NCI-H2196 (cell line): ENCODE data around the gene GIMAP8.
"Not testable (repeated sequence)": the region's sequence is repeated elsewhere in the genome, so short reads cannot be mapped to it uniquely, and the experiment has no call there.

Source experiments
- DNase-seq: peaks from one replicate; lab custom pipeline; 2025; ENCODE audit not compliant: unreplicated experiment; lab: John Stamatoyannopoulos, UW

Gene GIMAP8

DNA sequence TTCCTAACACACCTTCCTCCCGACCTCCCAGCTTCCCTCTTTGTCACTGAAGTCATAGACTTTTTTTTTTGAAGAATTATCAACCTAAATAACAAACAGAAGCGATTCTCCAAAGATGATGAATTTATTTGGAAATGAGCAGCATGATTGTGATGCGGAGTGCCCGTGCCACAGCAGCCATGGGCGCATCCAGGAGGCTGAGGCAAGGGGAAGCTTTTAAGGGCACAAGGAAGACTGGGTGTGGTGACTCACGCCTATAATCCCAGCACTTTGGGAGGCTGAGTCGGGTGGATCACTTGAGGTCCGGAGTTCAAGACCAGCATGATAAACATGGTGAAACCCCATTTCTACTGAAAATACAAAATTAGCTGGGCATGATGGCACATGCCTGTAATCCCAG, 16.2 kb upstream of the GIMAP8 start:
- DNase-seq: no peak

GRCh38 chr7:150435047-150435389, 15.4 kb upstream of the GIMAP8 start:
- no peak for DNase-seq

DNA sequence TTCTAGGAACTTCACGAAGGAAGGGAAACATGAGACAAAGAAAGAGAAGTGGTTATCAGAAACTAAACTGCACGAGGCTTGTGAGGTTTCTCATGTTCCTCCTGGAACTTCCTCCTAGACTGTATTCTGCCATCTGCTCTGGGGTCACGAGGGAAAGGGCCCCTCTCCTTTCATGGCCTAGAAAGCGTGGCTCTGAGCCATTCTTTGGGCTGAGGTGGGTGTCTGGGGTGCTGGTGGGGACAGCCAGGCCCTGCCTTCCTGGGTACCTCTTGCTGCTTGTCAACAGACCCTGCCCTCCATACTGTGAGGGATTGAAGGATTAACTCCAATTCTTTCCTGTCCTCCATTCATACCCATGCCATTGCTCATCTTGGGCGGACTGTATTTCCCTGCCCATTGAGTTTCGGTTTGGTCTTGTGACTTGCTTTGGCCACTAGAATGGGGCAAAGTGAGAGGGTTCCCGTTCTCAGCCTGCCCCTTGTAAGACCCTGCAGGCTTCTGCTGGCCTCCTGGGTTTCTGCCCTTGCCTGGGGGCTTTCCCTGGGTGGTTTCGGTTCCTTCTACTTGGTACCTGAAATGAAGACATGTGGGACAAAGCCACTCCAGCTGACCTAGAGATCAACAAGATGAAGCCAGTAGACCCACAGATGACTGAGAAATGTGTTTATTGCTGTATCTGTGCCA, 14.9 kb upstream of the GIMAP8 start:
- DNase-seq: no peak

GRCh38 chr7:150439967-150440366, 10.5 kb upstream of the GIMAP8 start:
- DNase-seq: no peak

DNA sequence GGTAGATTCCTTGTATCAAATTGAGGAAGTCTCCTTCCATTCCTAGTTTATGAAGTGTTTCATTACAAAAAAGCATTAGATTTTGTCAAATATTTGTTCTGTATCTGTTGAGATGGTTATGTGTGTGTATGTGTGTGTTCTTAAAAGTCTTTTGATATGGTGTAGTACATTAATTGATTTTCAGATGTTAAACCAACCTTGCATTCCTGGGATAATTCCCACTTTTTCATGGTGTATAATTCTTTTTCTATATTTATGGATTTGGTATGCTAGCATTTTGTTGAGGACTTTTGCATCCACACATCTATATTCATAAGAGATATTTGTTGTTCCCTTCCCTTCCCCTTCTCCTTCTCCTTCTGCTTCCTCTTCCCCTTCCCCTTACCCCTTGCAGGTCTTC, 8.9 kb upstream of the GIMAP8 start:
- DNase-seq: no peak

GRCh38 chr7:150442811-150443210, 7.6 kb upstream of the GIMAP8 start:
- no peak for DNase-seq

DNA sequence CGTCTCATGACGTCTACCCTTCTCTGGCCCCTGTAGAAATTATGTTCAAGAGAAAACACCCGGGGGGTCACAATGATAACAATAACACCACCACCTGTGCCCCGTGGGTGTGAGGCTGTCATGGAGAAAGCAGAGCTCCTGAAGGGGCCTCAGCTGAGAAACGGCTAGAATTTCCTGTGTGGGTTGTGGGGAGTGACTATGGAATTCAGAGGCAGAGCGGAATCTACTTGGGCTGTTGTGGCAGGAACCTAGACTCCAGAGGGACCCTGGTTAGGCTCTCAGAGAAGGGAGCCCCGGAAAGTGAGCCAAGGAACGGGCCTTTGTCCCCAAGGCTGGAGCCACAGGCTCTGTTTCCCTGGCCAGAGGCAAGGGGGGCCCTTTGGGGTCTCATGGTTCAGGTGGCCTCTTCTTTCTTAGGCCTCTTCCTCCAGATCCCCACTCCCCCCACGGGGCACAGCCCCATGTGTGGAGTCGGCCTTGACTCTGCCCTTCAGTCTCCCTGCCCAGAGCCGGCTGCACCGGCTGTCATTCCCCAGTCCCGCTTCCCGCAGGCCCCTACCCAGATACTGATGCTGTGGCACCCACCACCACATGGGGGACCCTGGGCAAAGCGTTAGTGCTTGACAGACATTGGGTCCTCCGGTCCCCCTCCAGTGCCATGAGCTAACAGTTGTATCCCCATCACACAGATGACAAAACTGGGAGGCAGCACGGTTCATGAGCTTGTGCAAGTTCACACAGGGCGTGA, 6.5 kb upstream of the GIMAP8 start:
- no peak for DNase-seq

DNA sequence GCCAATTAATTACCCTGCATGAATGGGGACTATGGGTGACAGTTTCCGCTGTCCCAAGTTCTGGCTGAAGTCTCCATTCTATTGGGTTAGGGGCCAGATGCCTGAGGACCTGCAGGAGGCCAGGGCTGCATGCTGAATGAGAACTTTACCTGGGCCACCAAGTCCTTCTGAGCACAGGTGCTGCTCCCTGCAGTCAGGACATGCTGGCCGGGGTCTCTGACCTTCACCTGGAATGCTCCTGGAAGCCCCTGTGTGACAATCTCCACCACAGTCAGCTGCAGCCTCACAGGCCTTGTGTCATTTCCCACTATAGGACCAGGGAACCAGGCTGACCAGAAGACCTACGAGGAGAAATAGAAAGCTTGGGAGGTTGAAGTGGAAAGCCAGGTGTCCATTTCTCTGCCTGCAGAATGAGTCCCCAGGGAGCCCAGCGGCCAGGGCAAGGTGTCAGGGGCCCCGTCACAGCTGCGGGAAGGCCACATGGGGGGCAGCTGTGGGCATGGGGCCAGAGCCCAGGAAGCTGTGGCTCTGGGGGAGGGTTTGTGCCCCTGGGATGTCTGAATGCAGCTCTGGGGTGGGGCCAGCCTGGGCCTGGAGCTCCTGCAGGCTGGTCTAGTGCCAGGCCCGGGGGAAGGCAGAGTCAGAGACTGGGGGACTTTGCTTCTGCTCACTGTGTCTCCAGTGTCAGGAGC, 5.6 kb upstream of the GIMAP8 start:
- no peak for DNase-seq

DNA sequence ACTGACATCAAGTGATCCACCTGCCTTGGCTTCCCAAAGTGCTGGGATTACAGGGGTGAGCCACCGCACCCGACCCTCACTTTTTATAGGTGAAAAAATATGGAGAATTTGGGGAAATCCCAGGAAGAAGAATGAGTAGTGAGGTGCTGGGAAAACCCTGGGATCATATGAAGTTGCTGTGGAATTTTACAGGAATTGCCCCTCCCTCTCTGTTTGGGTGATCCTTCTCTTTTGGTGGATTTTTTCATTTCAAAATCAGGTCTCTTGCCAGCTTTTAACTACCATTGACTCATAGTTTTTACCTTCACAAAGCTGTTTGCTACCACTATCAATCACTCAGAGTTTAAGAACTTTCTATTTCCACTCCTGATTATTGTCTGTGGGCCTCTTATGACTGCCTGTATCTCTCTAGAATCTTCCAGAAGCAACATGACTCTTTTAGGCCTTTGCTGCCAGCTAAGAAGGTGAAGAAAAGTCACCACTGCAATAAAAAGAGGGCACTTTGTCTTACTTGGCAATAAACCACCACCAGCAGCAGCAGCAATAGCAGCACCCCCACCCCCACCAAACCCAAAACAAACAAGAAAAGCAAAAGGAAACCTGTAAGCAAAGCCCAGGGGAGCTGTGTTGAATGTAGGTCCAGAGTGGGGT, 4.0 kb upstream of the GIMAP8 start:
- DNase-seq: peak; percentile 24

DNA sequence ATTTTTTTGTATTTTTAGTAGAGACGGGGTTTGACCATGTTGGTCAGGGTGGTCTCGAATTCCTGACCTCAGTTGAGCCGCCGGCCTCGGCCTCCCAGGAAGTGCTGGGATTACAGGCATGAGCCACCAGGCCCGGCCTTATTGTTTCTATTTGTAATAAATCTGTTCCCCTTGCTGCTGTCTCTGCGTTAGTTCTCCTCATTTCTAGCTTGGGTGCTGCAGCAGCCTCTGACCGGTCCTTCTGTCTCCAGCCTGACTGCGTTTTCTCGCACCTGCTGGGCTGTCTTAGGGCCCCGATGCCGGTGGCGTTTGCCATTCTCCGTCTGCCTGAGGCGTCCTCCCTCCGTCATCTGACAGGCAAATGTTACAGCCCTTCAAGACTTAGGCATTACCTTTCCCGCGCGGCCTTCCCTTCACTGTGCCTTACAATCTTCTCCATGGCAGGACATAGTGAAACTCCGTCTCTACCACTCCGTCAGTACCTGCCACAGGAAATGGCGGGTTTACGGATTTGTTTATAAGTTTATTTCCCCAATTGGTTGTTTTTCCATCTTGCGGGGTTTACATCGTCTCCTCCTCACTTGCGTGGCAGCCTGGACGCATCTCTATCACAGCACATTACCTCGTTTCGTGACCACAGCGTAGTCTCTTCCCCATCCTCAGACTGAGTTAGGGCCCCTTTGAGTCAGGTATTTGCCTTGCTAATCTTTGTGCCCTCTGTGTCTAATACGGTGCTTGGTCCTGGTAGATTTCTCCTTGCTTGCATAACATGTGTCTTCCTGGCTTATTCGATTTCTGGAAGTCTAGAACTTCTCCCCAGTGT, 2.3 kb upstream of the GIMAP8 start:
- no peak for DNase-seq

DNA sequence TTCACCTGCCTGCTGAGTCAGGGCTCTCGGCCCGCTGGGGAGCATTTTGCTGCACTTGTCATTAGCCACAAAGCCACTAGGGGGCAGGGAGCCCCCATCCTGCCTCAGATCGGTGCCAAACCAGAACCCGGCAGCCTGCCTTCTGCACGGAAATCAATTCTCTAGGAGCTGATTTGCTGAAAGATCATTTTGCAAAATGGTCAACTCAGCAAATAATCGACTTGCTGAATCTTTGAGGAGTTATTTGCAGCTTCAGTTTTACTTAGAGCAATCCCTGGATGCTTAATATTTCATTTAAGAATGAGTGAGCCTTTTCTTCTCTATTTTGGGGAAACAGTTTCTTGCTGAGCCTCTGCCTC, 1.7 kb upstream of the GIMAP8 start:
- peak; percentile 81 for DNase-seq

GRCh38 chr7:150449206-150449952, 1.1 kb upstream of the GIMAP8 start:
- DNase-seq: no peak

- DNase-seq: no peak
Observed at GRCh38 chr7:150451097-150451793, 815 bp downstream of the GIMAP8 start.

GRCh38 chr7:150451833-150452461, 1.5 kb downstream of the GIMAP8 start:
- DNase-seq: no peak

DNA sequence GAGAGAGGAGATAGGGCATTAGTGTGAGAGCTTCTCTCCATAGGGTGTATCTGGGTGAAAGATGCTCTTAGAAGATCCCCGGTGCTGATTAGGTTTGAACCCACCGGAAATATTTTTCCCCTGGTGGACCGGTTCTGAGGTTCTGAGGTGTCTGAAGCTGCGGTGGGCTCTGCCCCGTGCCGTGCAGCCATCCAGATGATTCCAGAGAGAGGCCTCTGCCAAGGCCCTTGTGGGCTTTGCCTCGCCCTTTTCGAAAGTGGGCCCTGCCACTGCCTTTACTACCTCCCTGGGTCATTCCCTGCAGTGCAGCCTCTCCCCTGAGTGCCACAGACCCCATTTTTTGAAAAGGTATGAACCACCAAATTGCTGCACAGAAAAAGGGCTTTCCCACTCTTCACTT, 2.8 kb downstream of the GIMAP8 start:
- no peak for DNase-seq

GRCh38 chr7:150453892-150454291, 3.5 kb downstream of the GIMAP8 start:
- DNase-seq: no peak

DNA sequence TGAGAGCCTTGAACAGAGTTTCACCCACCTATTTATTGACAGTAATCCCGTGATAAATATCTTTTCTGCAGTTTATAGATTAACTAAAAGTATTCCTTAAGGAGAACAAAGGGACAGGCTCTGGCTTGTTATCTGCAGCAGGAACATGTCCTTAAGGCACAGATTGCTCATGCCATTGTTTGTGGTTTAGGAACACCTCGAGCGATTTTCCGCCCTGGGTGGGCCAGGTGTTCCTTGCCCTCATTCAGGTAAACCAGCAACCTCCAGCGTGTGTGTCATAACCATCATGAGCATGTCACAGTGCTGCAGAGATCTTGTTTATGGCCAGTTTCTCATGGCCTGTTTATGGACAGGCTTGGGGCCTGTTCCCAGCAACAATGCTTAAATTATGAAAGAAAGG, 6.6 kb downstream of the GIMAP8 start:
- not testable (repeated sequence) for DNase-seq

DNA sequence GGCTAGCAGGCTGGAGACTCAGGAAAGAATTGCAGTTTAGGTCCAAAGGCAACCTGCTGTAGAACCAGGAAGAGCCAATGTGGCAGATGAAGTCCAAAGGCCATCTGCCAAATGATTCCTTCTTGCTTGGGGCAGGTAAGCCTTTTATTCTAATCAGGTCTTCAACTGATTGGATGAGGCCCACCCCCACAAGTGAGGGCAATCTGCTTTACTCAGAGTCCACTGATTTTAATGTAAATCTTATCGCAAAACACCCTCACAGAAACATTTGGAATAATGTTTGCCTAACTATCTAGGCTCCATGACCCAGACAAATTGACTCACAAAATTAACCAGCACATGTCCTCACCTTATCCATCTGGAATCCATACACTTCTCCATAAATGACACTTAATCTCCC, 7.8 kb downstream of the GIMAP8 start:
- no peak for DNase-seq

GRCh38 chr7:150458756-150459155, 8.3 kb downstream of the GIMAP8 start:
- no peak for DNase-seq
